Measurements from ENCODE around the gene C1QTNF1.

Gene C1QTNF1

GRCh38 chr17:79049821-79050220 is 25.9 kb downstream of the C1QTNF1 start:
- DNase-seq (ENCODE audit: insufficient read length, low spot score) (no peak), FAIRE-seq (no peak)
- no peak for TF ChIP-seq SPI1 (IDR thresholded peaks at IDR 0.05; ENCODE audit: low read depth, low read length)
- TF ChIP-seq PAX5 (IDR thresholded peaks at IDR 0.05; ENCODE audit: insufficient read depth, low read length, severe bottlenecking), result no peak
- TF ChIP-seq TAF1 (IDR thresholded peaks at IDR 0.05; ENCODE audit: low read depth, low read length), result no peak
- no peak for TF ChIP-seq POLR2A (IDR thresholded peaks at IDR 0.05; ENCODE audit: low read depth, low read length)
- TF ChIP-seq POU2F2 (IDR thresholded peaks at IDR 0.05; ENCODE audit: low read depth, low read length), result no peak
- no peak for TF ChIP-seq POLR2AphosphoS5 (IDR thresholded peaks at IDR 0.05; ENCODE audit: low read depth, low read length)

GRCh38 chr17:79050551-79050950 is 26.6 kb downstream of the C1QTNF1 start:
- no peak for TF ChIP-seq POLR2AphosphoS5 (IDR thresholded peaks at IDR 0.05; ENCODE audit: low read depth, low read length)
- TF ChIP-seq POU2F2 (IDR thresholded peaks at IDR 0.05; ENCODE audit: low read depth, low read length), result no peak
- TF ChIP-seq PAX5 (IDR thresholded peaks at IDR 0.05; ENCODE audit: insufficient read depth, low read length, severe bottlenecking), result no peak
- no peak for TF ChIP-seq POLR2A (IDR thresholded peaks at IDR 0.05; ENCODE audit: low read depth, low read length)
- TF ChIP-seq TAF1 (IDR thresholded peaks at IDR 0.05; ENCODE audit: low read depth, low read length), result no peak
- TF ChIP-seq SPI1 (IDR thresholded peaks at IDR 0.05; ENCODE audit: low read depth, low read length), result no peak
- FAIRE-seq (no peak), DNase-seq (ENCODE audit: insufficient read length, low spot score) (no peak)

DNA sequence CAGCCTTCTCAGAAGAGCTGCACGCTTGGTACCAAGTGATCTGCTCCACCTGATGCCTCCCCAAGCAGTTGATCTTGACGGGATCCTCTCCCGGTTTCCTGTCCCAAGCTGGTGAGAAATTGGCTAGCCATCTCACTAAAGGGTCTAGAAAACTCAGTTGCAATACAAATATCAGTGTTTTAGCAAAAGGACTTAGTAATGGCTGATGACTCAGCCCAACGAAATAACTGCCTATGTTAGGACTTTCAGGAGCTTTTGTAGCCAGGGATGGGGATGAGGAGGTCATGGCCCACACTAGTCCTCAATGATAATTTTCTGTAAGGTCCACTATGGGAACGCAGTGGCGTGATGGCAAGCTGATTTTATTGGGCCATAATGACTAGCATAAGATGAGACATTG is 27.3 kb downstream of the C1QTNF1 start:
- FAIRE-seq, result no peak
- DNase-seq (ENCODE audit: insufficient read length, low spot score), result no peak
- TF ChIP-seq PAX5 (IDR thresholded peaks at IDR 0.05; ENCODE audit: insufficient read depth, low read length, severe bottlenecking), result no peak

GRCh38 chr17:79052131-79052530 is 28.2 kb downstream of the C1QTNF1 start:
- DNase-seq (ENCODE audit: insufficient read length, low spot score), result no peak
- no peak for TF ChIP-seq PAX5 (IDR thresholded peaks at IDR 0.05; ENCODE audit: insufficient read depth, low read length, severe bottlenecking)
- TF ChIP-seq POLR2A (IDR thresholded peaks at IDR 0.05; ENCODE audit: low read depth, low read length), result no peak
- TF ChIP-seq POU2F2 (IDR thresholded peaks at IDR 0.05; ENCODE audit: low read depth, low read length), result no peak
- no peak for TF ChIP-seq POLR2AphosphoS5 (IDR thresholded peaks at IDR 0.05; ENCODE audit: low read depth, low read length)
- no peak for FAIRE-seq

GRCh38 chr17:79053251-79053925 is 29.4 kb downstream of the C1QTNF1 start:
- FAIRE-seq (no peak), DNase-seq (ENCODE audit: insufficient read length, low spot score) (no peak)
- TF ChIP-seq POLR2A (IDR thresholded peaks at IDR 0.05; ENCODE audit: low read depth, low read length), result no peak
- TF ChIP-seq PAX5 (IDR thresholded peaks at IDR 0.05; ENCODE audit: insufficient read depth, low read length, severe bottlenecking), result no peak
- no peak for TF ChIP-seq TAF1 (IDR thresholded peaks at IDR 0.05; ENCODE audit: low read depth, low read length)
- TF ChIP-seq POU2F2 (IDR thresholded peaks at IDR 0.05; ENCODE audit: low read depth, low read length), result no peak
- no peak for TF ChIP-seq POLR2AphosphoS5 (IDR thresholded peaks at IDR 0.05; ENCODE audit: low read depth, low read length)
- no peak for TF ChIP-seq SPI1 (IDR thresholded peaks at IDR 0.05; ENCODE audit: low read depth, low read length)

DNA sequence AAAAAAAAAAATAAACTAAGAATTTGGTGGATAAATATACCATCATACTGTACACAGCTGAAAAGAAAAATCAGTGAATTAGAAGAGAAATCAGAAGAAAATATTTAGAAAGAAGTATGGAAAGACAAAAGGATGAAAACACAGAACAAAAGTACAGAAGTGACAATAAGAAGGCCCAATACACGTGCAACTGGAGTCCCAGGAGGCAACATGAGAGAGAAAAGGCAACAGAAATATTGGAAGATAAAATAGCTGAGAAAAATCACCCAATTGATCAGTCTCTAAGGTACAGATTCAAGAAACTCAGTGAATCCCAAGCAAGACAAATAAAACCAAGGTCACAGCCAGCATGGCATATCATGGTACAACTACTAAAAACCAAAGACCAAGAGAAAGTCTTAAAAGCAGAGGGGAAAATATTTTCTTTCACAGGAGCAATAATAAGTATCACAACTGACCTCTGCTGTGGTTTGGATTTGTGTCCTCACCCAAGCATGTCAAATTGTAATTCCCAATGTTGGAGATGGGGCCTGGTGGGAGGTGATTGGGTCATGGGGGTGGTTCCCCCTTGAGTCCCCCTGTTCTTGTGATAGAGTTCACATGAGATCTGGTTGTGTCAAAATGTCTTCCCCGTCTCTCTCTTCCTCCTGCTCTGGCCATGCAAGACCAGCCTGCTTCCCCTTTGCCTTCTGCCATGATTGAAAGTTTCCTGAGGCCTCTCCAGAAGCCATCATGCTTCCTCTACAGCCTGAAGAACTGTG is 30.4 kb downstream of the C1QTNF1 start:
- no peak for TF ChIP-seq POLR2AphosphoS5 (IDR thresholded peaks at IDR 0.05; ENCODE audit: low read depth, low read length)
- DNase-seq (ENCODE audit: insufficient read length, low spot score) (no peak), FAIRE-seq (no peak)

DNA sequence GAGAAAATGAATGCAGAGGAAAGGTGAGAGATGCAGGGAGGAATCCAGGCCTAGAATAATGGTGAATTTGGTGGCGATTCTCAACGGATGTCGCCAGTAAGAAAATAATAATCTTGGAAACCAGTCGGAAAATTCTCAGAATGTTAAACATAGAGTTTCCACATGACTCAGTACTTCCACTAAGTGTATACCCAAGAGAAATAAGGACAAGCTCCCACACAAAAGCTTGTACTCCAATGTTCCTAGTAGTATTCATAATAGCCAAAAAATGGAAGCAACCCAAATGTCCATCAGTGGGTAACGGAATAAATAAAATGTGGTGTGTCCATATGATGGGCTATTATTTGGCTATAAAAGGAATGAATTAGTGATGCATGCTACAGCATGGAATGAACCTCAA is 31.2 kb downstream of the C1QTNF1 start:
- DNase-seq (ENCODE audit: insufficient read length, low spot score) (no peak), FAIRE-seq (no peak)
- no peak for TF ChIP-seq SPI1 (IDR thresholded peaks at IDR 0.05; ENCODE audit: low read depth, low read length)
- TF ChIP-seq POU2F2 (IDR thresholded peaks at IDR 0.05; ENCODE audit: low read depth, low read length), result no peak
- no peak for TF ChIP-seq PAX5 (IDR thresholded peaks at IDR 0.05; ENCODE audit: insufficient read depth, low read length, severe bottlenecking)
- no peak for TF ChIP-seq POLR2AphosphoS5 (IDR thresholded peaks at IDR 0.05; ENCODE audit: low read depth, low read length)
- TF ChIP-seq TAF1 (IDR thresholded peaks at IDR 0.05; ENCODE audit: low read depth, low read length), result no peak
- no peak for TF ChIP-seq POLR2A (IDR thresholded peaks at IDR 0.05; ENCODE audit: low read depth, low read length)

DNA sequence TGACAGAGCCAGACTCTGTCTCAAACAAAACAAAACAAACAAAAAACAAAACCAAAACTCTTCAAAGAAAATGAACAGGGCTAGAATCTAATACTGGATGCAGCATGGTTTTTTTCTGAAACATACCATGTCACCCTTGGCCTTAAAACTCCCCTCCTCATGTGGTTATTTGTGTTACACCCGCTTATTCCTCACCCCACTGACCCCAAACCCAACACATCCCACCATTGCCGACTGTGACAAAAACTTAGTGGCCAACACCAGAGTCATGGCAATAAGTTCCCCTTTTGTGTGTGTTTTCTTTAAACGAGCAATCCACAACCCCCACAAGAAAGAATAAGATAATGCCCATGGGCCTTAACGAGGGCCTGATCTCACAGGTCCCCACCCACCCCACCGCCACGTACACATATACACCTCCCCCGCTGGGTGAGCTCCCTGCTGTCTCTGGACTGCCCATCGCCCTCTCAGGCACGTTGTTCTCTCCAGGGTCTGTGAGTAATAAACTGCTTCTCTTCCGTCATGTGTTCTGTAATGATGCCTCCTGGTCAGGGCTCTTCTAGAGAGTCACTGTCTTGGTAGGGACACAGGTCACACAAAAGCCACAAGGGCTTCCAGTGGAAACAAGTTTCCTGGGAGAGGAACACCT is 33.9 kb downstream of the C1QTNF1 start:
- DNase-seq (ENCODE audit: insufficient read length, low spot score), result no peak
- TF ChIP-seq TAF1 (IDR thresholded peaks at IDR 0.05; ENCODE audit: low read depth, low read length) (no peak), POLR2A (IDR thresholded peaks at IDR 0.05; ENCODE audit: low read depth, low read length) (no peak), POU2F2 (IDR thresholded peaks at IDR 0.05; ENCODE audit: low read depth, low read length) (no peak), PAX5 (IDR thresholded peaks at IDR 0.05; ENCODE audit: insufficient read depth, low read length, severe bottlenecking) (no peak), SPI1 (IDR thresholded peaks at IDR 0.05; ENCODE audit: low read depth, low read length) (no peak), POLR2AphosphoS5 (IDR thresholded peaks at IDR 0.05; ENCODE audit: low read depth, low read length) (no peak)
- FAIRE-seq, result no peak

GRCh38 chr17:79062691-79063090 is 38.7 kb downstream of the C1QTNF1 start:
- TF ChIP-seq SPI1 (IDR thresholded peaks at IDR 0.05; ENCODE audit: low read depth, low read length), result no peak
- TF ChIP-seq POLR2A (IDR thresholded peaks at IDR 0.05; ENCODE audit: low read depth, low read length), result no peak
- TF ChIP-seq POLR2AphosphoS5 (IDR thresholded peaks at IDR 0.05; ENCODE audit: low read depth, low read length), result no peak
- no peak for TF ChIP-seq POU2F2 (IDR thresholded peaks at IDR 0.05; ENCODE audit: low read depth, low read length)
- no peak for FAIRE-seq

DNA sequence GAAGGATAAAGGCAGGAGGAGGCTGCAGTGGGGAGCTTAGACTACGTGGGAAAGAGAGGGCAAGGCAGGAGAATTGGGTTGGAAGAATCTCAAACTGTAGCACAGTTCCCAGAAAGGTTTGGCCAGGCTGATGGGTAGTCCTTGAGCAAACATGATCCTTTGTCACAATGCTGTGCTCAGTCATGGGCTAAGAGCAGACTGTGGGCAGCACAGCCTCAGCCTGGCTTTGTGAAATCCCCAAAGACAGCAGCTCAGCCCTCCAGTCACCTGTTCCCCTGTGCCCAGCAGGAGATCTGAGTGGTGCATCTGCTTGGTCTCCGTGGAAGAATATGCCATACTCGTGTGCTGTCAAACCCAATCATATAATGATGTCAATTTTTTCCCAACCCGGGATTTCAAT is 40.1 kb downstream of the C1QTNF1 start:
- DNase-seq (ENCODE audit: insufficient read length, low spot score) (no peak), FAIRE-seq (no peak)
- TF ChIP-seq POLR2AphosphoS5 (IDR thresholded peaks at IDR 0.05; ENCODE audit: low read depth, low read length), result no peak
- TF ChIP-seq POLR2A (IDR thresholded peaks at IDR 0.05; ENCODE audit: low read depth, low read length), result no peak
- no peak for TF ChIP-seq SPI1 (IDR thresholded peaks at IDR 0.05; ENCODE audit: low read depth, low read length)
- no peak for TF ChIP-seq POU2F2 (IDR thresholded peaks at IDR 0.05; ENCODE audit: low read depth, low read length)
- TF ChIP-seq PAX5 (IDR thresholded peaks at IDR 0.05; ENCODE audit: insufficient read depth, low read length, severe bottlenecking), result no peak
- TF ChIP-seq TAF1 (IDR thresholded peaks at IDR 0.05; ENCODE audit: low read depth, low read length), result no peak

More at GRCh38 chr17:79062691-79063090, 38.7 kb downstream of the C1QTNF1 start:
- DNase-seq (ENCODE audit: insufficient read length, low spot score), result no peak

Measured in GM12891 (cell line).